ENCODE data around the gene PSMD4.
A peak's percentile ranks its signal among the peaks of the same experiment; 100 is the strongest.
"Not testable (repeated sequence)": the region's sequence is repeated elsewhere in the genome, so short reads cannot be mapped to it uniquely, and the experiment has no call there.

Gene PSMD4

DNA sequence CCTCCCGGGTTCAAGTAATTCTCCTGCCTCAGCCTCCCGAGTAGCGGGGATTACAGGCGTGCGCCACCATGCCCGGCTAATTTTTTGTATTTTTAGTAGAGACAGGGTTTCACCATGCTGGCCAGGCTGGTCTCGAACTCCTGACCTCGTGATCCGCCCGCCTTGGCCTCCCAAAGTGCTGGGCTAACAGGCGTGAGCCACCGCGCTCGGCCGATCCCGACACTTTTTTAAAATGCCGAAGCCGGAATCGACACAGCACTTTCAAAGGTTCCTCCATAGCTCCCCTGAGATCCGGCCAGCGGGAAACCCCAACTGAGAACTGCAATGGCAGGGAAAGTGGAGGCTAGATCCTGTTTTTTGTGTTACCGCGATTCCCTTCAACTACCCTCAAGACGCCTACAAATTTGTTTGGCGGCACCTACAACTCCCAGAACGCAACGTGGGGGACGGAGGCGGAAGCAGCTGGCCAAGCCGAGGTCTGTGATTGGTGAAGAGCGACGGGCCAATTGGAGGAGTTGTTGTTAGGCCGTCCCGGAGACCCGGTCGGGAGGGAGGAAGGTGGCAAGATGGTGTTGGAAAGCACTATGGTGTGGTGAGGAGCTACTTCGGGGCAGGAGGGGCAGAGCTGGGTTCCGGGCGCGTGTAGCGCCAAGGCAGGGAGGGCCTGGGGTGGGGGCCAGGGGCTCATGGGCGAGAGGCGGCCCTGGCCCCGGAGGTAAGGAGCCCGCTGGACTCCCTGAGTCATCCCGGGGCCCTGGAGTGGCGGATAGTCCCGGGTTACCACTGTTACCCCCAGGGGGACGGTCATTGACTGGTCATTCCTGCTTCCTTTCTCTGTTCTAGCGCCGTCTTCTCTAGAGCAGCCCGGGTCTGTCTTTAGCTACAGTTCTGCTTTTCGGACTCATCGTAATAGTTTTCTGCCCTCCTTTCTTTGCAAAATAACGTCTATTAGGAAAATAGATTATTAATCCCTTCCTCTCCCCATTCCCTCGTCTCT is at the start of gene PSMD4:
TSS of gene PSMD4 (plus strand) at position 518 of the 997 bp plus-strand sequence. CDS start at position 567, 49 bp downstream.
- DNase-seq = peak; percentile 97

GRCh38 chr1:151205381-151205965 is 49.1 kb upstream of the PSMD4 start:
- not testable (repeated sequence) for DNase-seq

- DNase-seq = no peak
Observed at GRCh38 chr1:151210830-151211229, 43.7 kb upstream of the PSMD4 start.

DNA sequence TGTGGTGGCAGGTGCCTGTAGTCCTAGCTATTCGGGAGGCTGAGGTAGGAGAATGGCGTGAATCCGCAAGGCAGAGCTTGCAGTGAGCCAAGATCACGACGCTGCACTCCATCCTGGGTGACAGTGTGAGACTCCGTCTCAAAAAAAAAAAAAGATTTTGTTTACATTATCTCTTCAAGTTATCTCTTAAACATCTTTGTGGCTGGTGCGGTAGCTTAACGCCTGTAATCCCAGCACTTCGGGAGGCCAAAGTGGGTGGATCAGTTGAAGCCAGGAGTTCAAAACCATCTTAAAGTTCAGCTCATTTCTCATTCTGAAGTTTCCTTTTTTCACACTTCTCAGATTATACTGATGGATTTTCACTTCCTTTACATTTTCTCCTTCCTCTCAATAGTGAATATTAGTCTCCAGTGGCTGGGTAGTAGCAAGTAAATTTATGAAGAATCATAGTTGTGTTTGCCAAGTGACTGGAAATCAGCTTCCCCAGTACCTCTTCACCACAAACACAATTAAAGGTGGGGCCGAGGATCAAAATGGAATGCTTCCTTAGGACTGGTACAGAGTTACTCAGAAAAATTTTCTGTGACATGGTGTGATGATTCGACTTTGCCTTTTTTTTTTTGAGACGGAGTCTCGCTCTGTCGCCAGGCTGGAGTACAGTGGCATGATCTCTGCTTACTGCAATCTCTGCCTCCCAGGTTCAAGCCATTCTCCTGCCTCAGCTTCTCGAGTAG is 42.4 kb upstream of the PSMD4 start:
- DNase-seq = no peak

DNA sequence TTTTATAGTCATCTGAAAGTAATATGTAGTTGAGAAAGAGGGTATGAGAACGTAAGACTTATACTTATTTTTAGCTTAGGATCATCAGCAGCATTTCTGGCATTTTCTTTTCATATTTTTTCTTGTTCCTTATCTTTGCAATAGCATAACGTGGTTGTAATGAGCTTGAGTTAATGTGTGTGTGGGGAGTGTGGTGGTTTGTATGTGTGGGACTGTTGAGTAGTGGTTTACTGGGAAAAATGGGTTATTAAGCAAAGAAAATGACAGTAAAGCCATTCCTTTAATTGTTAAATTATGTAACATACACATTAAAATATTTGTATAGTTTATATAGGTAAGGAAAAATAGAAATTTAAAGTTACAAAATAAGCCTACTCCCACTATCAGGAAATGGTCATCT is 41.0 kb upstream of the PSMD4 start:
- DNase-seq = no peak

- no peak for DNase-seq
Observed at GRCh38 chr1:151221616-151222015, 32.9 kb upstream of the PSMD4 start.

DNA sequence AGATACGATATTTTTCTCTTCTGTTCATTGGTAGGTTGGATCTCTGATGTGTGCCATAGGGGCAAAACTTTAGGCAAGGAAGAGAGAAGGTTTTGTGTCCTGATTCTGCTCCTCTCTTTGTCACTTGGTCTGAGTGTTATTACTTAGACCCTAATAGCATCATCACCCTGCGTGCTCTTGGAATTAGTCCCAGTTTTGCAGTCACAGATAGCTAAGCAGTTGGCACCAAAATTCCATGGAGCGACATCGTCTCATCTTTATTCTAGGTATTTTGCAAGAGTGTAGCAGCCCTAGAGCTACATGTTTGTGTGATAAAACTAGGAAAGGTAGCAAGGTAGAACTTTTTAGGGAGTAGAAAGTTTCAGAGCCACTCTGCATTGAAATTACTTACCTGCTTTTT is 32.4 kb upstream of the PSMD4 start:
- DNase-seq = no peak

- no peak for DNase-seq
Observed at GRCh38 chr1:151235235-151235634, 19.3 kb upstream of the PSMD4 start.

DNA sequence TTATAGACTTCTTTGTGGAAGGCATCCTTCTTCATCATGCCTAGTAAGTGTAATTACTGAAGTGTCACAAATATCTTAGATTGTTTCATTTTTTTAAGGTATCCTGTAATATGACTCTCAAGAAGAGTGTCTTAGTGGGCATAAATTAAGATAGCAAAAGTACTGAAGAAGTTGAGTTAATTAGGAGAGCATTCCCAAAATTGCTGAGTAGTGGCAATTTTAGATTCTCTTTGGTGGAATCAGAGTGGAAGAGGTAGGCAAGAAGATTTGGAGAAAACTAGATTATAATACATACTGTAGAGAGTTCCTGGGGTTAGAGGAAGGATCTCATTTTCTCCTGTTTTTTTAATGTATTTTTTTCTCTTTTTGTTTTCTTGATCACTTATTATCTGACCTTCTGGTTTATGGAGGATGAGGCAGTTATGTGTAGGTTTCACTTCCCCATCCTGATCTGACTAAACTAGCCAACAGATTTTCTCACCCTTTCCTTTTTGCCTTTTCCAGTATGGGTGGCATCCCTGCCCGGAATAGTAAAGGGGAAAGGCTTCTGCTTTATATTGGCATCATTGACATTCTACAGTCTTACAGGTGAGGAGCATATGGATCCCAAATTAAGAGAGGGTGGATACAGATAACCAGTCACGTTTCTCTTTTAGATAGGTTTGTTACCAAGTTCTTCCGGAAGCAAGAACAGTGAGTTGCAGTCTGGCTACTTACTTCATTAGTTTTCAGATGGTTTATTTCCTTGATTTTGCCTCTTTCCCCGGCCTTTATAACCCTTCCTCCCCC is 16.7 kb upstream of the PSMD4 start:
- no peak for DNase-seq

- DNase-seq = no peak
Observed at GRCh38 chr1:151238467-151238739, 16.1 kb upstream of the PSMD4 start.

DNA sequence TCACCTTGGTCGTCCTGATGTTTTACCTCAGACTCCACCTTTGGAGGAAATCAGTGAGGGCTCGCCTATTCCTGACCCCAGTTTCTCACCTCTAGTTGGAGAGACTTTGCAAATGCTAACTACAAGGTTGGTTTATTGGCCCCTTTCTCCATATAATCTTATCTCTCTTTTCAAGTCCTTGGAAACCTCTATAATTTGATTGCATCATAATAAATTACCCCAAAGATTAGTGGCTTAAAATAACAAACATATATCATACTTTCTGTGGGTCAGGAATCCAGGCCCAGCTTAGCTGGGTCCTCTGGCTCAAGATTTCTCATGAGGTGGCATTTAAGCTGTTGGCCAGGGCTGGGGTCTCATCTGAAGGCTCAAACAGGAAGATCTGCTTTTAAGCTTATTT is 12.1 kb upstream of the PSMD4 start:
- DNase-seq = no peak

GRCh38 chr1:151243683-151244216 is 10.8 kb upstream of the PSMD4 start:
- DNase-seq = no peak

GRCh38 chr1:151246786-151247185 is 7.7 kb upstream of the PSMD4 start:
- no peak for DNase-seq

- DNase-seq = peak; percentile 85
Observed at GRCh38 chr1:151251656-151252470, 2.7 kb upstream of the PSMD4 start.

DNA sequence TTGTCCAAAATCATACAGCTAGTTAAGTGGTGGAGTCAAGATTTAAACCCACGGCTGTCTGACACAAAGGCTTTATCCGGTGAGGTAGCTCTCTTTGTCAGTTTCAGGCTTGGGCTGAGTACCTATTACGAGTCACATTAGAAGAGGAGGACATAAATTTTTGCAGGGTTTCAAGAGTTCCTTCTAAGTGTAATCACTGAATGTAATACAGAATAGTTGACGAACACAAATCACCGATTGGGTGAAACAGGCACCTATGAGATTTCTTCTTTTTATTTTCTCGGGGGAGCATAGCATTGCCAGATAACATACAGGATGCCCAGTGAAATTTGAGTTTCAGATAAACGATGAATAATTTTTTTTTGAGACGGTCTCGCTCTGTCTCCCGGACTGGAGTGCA is 847 bp downstream of the PSMD4 start:
- peak; percentile 10 for DNase-seq

DNA sequence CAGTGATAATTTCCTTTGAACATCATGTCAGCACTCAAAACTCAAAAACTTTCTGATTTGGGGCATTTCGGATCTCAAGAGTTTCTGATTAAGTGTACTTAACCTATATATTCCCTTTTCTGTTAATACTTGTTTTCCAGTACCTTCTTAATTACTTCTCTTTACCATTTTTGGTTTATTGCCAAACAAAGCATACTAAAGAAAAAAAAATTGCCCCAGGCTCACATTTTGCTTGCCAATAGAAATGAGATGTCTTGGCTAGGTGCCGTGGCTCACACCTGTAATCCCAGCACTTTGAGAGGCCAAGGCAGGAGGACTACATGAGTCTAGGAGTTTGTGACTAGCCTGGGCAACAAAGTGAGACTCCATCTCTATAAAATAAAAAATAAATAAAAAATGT is 4.8 kb downstream of the PSMD4 start:
- no peak for DNase-seq

DNA sequence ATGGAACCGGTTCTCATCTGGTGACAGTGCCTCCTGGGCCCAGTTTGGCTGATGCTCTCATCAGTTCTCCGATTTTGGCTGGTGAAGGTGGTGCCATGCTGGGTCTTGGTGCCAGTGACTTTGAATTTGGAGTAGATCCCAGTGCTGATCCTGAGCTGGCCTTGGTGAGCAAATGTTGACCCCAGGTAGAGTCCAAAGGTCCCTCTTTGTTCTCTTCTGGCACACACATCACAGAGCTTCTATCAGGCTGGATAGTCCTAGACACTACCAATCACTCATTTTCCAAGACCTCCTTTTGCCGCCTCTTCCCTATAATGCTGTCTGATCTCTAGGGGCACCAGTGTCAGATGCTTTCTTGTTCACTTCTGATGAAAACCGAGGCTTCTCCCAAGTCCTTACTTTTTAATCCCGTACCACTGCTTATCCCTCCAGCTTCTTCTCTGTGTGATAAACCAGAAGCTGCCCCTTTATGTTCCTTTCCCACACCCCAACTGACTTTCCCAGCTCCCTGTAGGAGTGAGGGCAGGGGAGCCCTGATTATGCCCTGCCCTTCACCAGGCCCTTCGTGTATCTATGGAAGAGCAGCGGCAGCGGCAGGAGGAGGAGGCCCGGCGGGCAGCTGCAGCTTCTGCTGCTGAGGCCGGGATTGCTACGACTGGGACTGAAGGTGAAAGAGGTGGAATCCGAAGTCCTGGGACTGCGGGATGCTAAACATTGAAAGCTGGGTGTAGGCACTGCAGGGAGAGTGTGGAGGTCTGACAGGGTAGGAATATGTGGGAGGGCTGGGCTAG is 11.1 kb downstream of the PSMD4 start:
- DNase-seq = no peak

DNA sequence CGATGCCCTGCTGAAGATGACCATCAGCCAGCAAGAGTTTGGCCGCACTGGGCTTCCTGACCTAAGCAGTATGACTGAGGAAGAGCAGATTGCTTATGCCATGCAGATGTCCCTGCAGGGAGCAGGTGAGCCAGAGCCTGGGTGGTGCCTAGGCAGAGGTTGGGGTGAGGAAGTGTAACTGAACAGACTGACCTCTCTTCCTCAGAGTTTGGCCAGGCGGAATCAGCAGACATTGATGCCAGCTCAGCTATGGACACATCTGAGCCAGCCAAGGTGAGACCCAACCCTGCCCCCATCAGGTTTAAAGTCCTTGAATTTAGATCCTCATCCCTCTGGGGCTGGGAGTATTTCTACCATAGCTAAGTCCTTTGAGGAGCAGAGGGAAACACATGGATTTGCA is 11.8 kb downstream of the PSMD4 start:
- DNase-seq = no peak

- no peak for DNase-seq
Observed at GRCh38 chr1:151266821-151267220, 12.3 kb downstream of the PSMD4 start.

DNA sequence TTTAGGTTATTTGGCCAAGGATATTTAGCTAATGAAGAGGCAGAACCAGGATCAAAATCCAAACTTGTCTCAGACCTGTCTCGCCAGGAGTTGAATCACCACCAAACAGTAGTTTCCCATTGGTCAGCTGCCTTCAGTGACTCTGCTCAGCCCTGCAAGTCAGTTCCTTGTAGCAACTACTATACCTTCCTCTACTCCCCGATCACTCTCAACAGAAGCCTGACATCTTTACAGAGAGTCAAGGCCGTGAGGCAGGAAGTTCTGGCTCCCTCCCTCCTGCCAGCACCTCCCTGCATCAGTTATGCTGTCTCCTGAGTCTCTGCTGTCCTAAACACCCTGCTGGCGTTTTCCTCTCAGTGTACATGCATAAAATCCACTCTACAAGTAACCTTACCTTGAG is 13.2 kb downstream of the PSMD4 start:
- DNase-seq = no peak

- DNase-seq = no peak
Observed at GRCh38 chr1:151273924-151274466, 19.5 kb downstream of the PSMD4 start.

Measured in DMS79 treated with DMSO at 0.1 percent for 48 hours (cell line).